Activated CD4-positive, CD25-positive, alpha-beta regulatory T cell treated with anti-CD3 and anti-CD28 coated beads, Interleukin-2, amount 50 U/mL, for 72 hours (primary cell): Measurements from ENCODE around the gene NELFB.

Experiments used
- DNase-seq: peaks from one replicate; pipeline ENCODE4 v3.0.0; 2021

The NELFB gene

GRCh38 chr9:137317021-137317717 is 62.0 kb downstream of the NELFB start:
- DNase-seq = no peak

- no peak for DNase-seq
These were observed 62.8 kb downstream of the NELFB start for GRCh38 chr9:137317718-137318511.

GRCh38 chr9:137318602-137319001 is 63.5 kb downstream of the NELFB start:
- DNase-seq = no peak

GRCh38 chr9:137319011-137319738 is 64.0 kb downstream of the NELFB start:
- DNase-seq = no peak

- no peak for DNase-seq
These were observed 64.8 kb downstream of the NELFB start for GRCh38 chr9:137319739-137320551.

GRCh38 chr9:137320555-137321384 is 65.6 kb downstream of the NELFB start:
- peak; percentile 40 for DNase-seq

- DNase-seq = no peak
These were observed 66.7 kb downstream of the NELFB start for GRCh38 chr9:137321726-137322361.
